ENCODE measurements around the gene DST.

GRCh38 chr6:56435326-56435725 is 207.4 kb downstream of the DST start:
- TF ChIP-seq EZH2phosphoT487 (IDR thresholded peaks at IDR 0.05; ENCODE audit: low read length) (no peak), EZH2 (optimal IDR thresholded peaks at IDR 0.05; ENCODE audit: low read depth, low read length) (no peak)
- TF ChIP-seq, protein P1, sequence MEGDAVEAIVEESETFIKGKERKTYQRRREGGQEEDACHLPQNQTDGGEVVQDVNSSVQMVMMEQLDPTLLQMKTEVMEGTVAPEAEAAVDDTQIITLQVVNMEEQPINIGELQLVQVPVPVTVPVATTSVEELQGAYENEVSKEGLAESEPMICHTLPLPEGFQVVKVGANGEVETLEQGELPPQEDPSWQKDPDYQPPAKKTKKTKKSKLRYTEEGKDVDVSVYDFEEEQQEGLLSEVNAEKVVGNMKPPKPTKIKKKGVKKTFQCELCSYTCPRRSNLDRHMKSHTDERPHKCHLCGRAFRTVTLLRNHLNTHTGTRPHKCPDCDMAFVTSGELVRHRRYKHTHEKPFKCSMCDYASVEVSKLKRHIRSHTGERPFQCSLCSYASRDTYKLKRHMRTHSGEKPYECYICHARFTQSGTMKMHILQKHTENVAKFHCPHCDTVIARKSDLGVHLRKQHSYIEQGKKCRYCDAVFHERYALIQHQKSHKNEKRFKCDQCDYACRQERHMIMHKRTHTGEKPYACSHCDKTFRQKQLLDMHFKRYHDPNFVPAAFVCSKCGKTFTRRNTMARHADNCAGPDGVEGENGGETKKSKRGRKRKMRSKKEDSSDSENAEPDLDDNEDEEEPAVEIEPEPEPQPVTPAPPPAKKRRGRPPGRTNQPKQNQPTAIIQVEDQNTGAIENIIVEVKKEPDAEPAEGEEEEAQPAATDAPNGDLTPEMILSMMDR (IDR thresholded peaks at IDR 0.05; ENCODE audit: low read length): no peak
